ENCODE data around the gene DIS3L2. TPM values are rescaled to one million over a fixed set of nuclear protein-coding genes. Genes with fewer than 3 reads are reported as not detected.
"Not testable (repeated sequence)": the region's sequence is repeated elsewhere in the genome, so short reads cannot be mapped to it uniquely, and the experiment has no call there.

Gene DIS3L2
- total RNA-seq, 2 experiments from 2014 or later = 20.2 to 20.6 TPM

DNA sequence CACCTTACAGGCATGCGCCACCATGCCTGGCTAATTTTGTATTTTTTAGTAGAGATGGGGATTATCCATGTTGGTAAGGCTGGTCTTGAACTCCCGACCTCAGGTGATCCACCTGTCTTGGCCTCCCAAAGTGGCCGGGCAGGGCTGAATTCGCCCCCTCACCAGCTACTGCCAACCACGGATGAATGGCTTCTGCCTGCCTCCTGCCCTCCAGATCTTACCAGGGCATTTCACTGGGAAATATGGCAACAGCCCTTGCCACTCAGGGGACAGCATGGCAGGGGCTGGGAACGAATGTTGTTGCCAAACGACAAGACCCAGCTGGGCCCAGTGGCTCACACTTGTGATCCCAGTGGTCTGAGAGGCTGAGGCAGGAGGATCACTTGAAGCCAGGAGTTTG lies 415.2 kb downstream of the DIS3L2 start:
- CTCF ChIA-PET (ENCODE audit: unreplicated experiment) = no interaction called here
- DNase-seq (ENCODE audit: low spot score) = no peak
- peaks cover 2% of the 10 kb centered on the region for H3K4me1 ChIP-seq (ENCODE audit: insufficient read depth, low read length, poor library complexity, severe bottlenecking)
- H3K4me2 ChIP-seq (ENCODE audit: low read length) = no peak overlapping the region
- POLR2A ChIA-PET = no interaction called here
- H4K20me1 ChIP-seq (ENCODE audit: insufficient read depth, low read length) = no peaks in the 10 kb centered on the region
- H3K9me3 ChIP-seq (ENCODE audit: low read length) = no peaks in the 10 kb centered on the region
- no peak overlapping the region for H2AFZ ChIP-seq (ENCODE audit: low read length)
- no peak overlapping the region for H3K4me3 ChIP-seq (ENCODE audit: low read depth, low read length, poor library complexity, severe bottlenecking)
- no peaks in the 10 kb centered on the region for H3K9me2 ChIP-seq (ENCODE audit: insufficient read depth, low read length)
- TF ChIP-seq EZH2phosphoT487 (IDR thresholded peaks at IDR 0.05; ENCODE audit: borderline replicate concordance, low read depth, low read length) = no peak
- TF ChIP-seq, protein P1, sequence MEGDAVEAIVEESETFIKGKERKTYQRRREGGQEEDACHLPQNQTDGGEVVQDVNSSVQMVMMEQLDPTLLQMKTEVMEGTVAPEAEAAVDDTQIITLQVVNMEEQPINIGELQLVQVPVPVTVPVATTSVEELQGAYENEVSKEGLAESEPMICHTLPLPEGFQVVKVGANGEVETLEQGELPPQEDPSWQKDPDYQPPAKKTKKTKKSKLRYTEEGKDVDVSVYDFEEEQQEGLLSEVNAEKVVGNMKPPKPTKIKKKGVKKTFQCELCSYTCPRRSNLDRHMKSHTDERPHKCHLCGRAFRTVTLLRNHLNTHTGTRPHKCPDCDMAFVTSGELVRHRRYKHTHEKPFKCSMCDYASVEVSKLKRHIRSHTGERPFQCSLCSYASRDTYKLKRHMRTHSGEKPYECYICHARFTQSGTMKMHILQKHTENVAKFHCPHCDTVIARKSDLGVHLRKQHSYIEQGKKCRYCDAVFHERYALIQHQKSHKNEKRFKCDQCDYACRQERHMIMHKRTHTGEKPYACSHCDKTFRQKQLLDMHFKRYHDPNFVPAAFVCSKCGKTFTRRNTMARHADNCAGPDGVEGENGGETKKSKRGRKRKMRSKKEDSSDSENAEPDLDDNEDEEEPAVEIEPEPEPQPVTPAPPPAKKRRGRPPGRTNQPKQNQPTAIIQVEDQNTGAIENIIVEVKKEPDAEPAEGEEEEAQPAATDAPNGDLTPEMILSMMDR (conservative IDR thresholded peaks at IDR 0.05; ENCODE audit: low read length) = no peak
- H3K27ac ChIP-seq (ENCODE audit: low read depth, low read length, poor library complexity, severe bottlenecking) = no peak overlapping the region
- no TSS peak for BruUV-seq (replicated peaks)
- intact Hi-C loops (cut with micrococcal nuclease; ENCODE audit: unreplicated experiment) = no loop called here
- H3K79me2 ChIP-seq (ENCODE audit: insufficient read depth, low read depth, low read length) = no peaks in the 10 kb centered on the region
- H3K36me3 ChIP-seq (ENCODE audit: insufficient read depth, low read length) = no peaks in the 10 kb centered on the region

DNA sequence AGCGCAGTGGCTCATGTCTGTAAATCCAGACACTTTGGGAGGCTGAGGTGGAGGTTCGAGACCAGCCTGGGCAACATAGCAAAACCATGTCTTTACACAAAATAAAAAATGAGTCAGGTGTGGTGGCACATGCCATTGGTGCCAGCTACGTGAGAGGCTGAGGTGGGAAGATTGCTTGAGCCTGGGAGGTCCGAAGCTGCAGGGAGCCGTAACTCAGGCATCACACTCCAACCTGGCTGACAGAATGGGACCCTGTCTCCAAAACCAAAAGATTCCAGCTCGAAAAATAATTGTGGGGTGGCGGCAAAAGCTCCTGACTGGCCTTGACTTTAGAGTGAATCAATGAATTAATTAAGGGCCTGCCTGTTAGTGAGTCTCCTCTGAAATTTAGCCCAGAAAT lies 415.8 kb downstream of the DIS3L2 start:
- TF ChIP-seq EZH2phosphoT487 (IDR thresholded peaks at IDR 0.05; ENCODE audit: borderline replicate concordance, low read depth, low read length) = no peak
- TF ChIP-seq, protein P1 (conservative IDR thresholded peaks at IDR 0.05; ENCODE audit: low read length) = no peak
- H4K20me1 ChIP-seq (ENCODE audit: insufficient read depth, low read length) = no peaks in the 10 kb centered on the region
- H3K4me2 ChIP-seq (ENCODE audit: low read length) = no peak overlapping the region
- BruUV-seq (replicated peaks) = no TSS peak
- no peaks in the 10 kb centered on the region for H3K9me3 ChIP-seq (ENCODE audit: low read length)
- no peak overlapping the region for H3K4me3 ChIP-seq (ENCODE audit: low read depth, low read length, poor library complexity, severe bottlenecking)
- H3K4me1 ChIP-seq (ENCODE audit: insufficient read depth, low read length, poor library complexity, severe bottlenecking) = no peaks in the 10 kb centered on the region
- no peaks in the 10 kb centered on the region for H3K9me2 ChIP-seq (ENCODE audit: insufficient read depth, low read length)
- no peak for DNase-seq (ENCODE audit: low spot score)
- H3K36me3 ChIP-seq (ENCODE audit: insufficient read depth, low read length) = no peaks in the 10 kb centered on the region
- CTCF ChIA-PET (ENCODE audit: unreplicated experiment) = no interaction called here
- no peaks in the 10 kb centered on the region for H3K79me2 ChIP-seq (ENCODE audit: insufficient read depth, low read depth, low read length)
- no peak overlapping the region for H3K27ac ChIP-seq (ENCODE audit: low read depth, low read length, poor library complexity, severe bottlenecking)
- no peak overlapping the region for H2AFZ ChIP-seq (ENCODE audit: low read length)
- intact Hi-C loops (cut with micrococcal nuclease; ENCODE audit: unreplicated experiment) = no loop called here
- POLR2A ChIA-PET = no interaction called here

DNA sequence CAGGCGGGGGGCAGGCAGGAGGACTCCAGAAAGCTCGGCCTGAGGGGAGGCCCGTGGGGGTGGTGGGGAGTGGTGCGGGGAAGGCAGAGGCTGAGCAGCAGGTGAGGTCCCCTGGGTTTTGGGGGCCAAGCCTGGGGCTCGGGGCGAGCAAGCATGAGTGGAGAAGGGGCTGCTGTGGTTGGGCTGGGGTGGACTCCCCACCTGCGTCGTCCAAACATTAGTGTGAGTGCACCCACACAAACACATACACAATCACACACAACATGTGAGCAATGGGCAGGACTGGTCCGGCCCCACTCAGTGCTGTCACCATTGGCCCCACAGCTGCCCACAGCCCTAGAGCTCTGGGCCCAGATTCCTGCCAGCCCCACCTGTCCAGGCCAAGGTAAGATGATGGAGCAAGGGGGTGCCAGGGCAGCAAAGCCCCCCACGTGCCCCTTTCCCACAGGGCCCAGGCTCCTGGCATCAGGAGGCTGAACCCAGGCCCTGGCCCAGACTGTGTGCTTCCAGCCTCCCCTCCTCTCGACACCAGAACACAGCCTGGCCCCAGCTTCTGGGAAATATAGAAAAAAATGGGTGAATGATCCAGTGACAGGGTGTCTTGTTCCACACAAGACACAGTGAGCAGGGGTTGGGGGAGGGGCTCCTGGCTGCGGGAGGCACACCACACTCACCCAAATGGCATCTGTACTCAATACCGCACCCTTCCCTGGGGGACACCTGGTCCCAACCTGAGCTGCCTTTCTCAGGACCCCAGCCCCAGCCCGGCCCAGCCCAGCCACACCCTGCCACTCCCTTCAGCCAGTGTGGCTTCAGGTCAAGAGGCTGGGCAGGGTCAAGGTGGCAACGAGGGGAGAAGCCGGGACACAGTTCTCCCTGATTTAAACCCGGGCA lies 416.6 kb downstream of the DIS3L2 start:
- no peak for TF ChIP-seq EZH2phosphoT487 (IDR thresholded peaks at IDR 0.05; ENCODE audit: borderline replicate concordance, low read depth, low read length)
- no peaks in the 10 kb centered on the region for H3K9me3 ChIP-seq (ENCODE audit: low read length)
- ChIA-PET CTCF (ENCODE audit: unreplicated experiment) (no interaction called here), POLR2A (no interaction called here)
- no peaks in the 10 kb centered on the region for H4K20me1 ChIP-seq (ENCODE audit: insufficient read depth, low read length)
- H3K27ac ChIP-seq (ENCODE audit: low read depth, low read length, poor library complexity, severe bottlenecking) = no peak overlapping the region
- no peaks in the 10 kb centered on the region for H3K4me1 ChIP-seq (ENCODE audit: insufficient read depth, low read length, poor library complexity, severe bottlenecking)
- H3K36me3 ChIP-seq (ENCODE audit: insufficient read depth, low read length) = no peaks in the 10 kb centered on the region
- intact Hi-C loops (cut with micrococcal nuclease; ENCODE audit: unreplicated experiment) = no loop called here
- H3K79me2 ChIP-seq (ENCODE audit: insufficient read depth, low read depth, low read length) = no peaks in the 10 kb centered on the region
- H2AFZ ChIP-seq (ENCODE audit: low read length) = no peak overlapping the region
- H3K4me3 ChIP-seq (ENCODE audit: low read depth, low read length, poor library complexity, severe bottlenecking) = no peak overlapping the region
- no peak overlapping the region for H3K4me2 ChIP-seq (ENCODE audit: low read length)
- no peak for DNase-seq (ENCODE audit: low spot score)
- no TSS peak for BruUV-seq (replicated peaks)
- H3K9me2 ChIP-seq (ENCODE audit: insufficient read depth, low read length) = no peaks in the 10 kb centered on the region

- H3K9me3 ChIP-seq (ENCODE audit: low read length); H3K4me3 ChIP-seq (ENCODE audit: low read depth, low read length, poor library complexity, severe bottlenecking); H3K4me2 ChIP-seq (ENCODE audit: low read length); H3K79me2 ChIP-seq (ENCODE audit: insufficient read depth, low read depth, low read length); POLR2A ChIA-PET; intact Hi-C loops (cut with micrococcal nuclease; ENCODE audit: unreplicated experiment); H3K27ac ChIP-seq (ENCODE audit: low read depth, low read length, poor library complexity, severe bottlenecking); H4K20me1 ChIP-seq (ENCODE audit: insufficient read depth, low read length); H3K36me3 ChIP-seq (ENCODE audit: insufficient read depth, low read length); H3K4me1 ChIP-seq (ENCODE audit: insufficient read depth, low read length, poor library complexity, severe bottlenecking); H3K9me2 ChIP-seq (ENCODE audit: insufficient read depth, low read length); DNase-seq (ENCODE audit: low spot score); H2AFZ ChIP-seq (ENCODE audit: low read length); BruUV-seq (replicated peaks); CTCF ChIA-PET (ENCODE audit: unreplicated experiment): not testable (repeated sequence)
These were observed 417.2 kb downstream of the DIS3L2 start, which contains the start of gene ALPP for GRCh38 chr2:232378735-232379151. ALPP (plus strand) TSS chr2:232378751; CDS start chr2:232378803, 52 bp downstream.

All from OCI-LY7 (cell line).